DMS153 (cell line): ENCODE data around the gene R3HDML.
"Not testable (repeated sequence)": the region's sequence is repeated elsewhere in the genome, so short reads cannot be mapped to it uniquely, and the experiment has no call there.

ENCODE experiments used
- DNase-seq: peaks from one replicate; lab custom pipeline; 2025; lab: John Stamatoyannopoulos, UW

Gene R3HDML

GRCh38 chr20:44328428-44328827, 8.4 kb upstream of the R3HDML start:
- DNase-seq: no peak

DNA sequence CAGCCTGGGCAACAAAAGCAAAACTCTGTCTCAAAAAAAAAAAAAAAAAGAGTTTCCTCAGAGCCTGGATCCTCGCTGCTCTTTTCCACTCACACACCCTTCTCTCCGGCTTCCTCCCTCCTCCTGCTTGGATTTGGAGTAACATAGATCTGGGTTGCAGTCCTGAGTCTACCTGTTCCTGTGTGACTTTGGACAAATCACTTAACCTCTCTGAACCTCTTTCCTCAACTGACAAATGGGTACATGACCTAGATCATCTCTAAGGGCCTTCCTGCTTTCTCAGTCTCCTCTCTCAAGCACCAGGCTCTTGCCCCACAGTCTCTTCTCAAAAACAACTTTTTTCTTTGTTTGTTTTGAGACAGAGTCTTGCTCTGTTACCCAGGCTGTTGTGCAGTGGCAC, 5.6 kb upstream of the R3HDML start:
- DNase-seq: no peak

DNA sequence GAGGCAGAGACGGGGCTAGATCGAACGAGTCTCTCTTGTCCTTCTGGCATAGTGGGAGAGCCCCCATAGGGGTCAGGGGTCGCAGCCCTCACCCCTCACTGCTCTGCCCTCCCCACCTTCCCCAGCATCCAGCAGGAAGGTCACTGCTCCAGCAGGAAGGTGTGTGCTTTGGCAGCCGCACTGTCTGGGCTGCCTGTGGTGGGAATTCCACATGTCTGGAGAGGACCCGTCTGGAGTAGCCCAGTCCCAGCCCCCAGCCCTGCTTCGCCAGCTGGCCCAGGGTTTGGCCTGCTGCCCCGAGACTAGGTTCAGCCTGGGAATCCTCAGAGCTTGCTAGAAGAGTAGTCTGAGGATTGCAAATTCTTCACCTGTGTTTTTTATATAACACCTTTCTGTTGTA, 2.5 kb upstream of the R3HDML start:
- no peak for DNase-seq

DNA sequence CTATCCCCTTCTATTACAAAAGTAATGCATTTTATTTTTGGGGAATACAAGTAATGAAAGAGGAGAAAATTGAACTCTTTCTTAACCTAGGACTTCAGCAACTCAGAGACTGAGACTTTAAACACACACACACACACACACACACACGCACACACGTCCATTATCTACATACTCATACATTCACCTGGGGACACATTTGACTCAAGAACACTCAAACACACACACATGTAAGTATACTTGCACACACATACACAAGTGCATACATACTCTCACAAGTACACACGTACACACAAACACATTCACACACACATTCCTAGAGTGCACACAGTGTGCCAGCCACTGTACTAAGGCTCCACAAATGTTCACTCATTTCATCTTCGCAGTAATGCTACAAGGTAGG, 2.1 kb upstream of the R3HDML start:
- DNase-seq: no peak

DNA sequence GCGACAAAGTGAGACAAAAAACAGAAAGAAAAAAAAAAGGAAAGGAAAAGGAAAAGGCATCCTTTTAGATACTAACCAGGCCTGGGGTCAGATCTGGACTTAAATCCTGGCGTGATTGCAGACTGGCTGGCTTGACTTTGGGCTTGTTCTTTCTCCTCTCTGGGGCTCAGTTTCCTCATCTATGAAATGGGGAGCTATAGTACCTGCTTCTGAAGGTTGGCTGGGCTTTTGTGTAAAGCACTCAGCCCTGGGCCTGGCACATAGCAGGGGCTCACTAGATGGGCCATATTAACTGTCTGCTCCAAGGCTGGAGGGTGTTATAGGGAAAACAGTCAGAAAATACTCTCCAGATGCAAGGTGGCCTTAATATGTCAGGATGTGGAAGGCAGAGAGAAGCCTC, 1.2 kb upstream of the R3HDML start:
- no peak for DNase-seq

DNA sequence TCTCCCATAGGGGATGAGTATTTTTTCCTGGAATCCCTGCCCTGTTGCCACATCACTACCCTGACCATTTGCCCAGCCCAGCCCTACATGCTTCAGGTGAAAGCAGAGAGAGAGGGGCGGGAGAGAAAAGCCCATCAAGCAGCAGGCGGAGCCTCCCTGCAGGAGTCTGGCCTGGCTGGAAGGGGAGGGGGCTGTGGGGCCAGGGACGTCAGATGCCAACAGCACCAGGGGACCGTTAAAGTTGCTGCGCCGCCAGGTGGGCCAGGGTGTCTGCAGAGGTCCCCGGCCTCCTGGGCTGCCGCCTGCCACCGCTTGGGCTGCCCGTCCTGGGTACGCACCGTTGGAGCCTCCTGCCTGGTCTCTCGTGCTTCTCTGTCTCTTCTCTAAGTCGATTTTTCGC, 757 bp upstream of the R3HDML start:
- DNase-seq: no peak

DNA sequence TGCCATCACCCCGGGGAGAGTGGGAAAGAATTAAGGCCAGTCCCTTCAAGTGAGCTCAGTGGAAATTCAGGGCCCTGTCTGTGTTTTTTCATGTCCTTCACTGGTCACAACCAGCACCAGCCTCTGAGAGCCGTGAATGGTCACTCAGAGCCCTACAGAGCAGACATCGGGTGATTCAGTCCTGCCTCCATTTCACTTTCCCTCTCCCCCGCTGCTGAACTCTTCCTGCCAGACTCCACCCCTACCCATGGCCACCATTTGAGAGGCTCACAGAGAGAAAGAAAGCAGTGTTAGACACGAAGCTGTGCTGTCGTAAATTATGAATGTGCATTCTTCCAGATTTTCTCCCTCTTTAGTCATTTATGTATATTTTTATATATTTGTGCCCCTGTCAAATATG, 5.4 kb downstream of the R3HDML start:
- DNase-seq: no peak

DNA sequence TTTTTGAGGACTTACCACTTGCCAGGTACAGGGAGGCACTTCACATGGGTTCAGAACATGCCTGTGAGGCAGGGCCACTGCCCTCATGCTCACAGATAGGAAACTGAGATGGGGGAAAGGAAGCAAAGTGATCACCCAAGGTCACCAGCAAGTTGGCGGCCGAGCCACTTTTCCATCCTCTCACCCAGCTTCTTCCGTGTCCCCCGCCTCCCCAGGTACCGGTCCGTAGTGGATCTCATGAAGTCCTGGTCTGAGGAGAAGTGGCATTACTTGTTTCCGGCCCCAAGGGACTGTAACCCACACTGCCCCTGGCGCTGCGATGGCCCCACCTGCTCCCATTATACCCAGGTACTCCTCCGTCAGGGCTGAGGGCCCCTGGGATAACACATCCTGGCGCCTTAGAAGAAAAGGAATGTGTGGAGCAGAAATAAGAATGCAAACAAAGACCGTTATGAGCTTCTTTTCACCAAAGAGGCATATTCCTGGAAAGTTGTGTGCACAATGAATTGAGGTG, 6.4 kb downstream of the R3HDML start:
- no peak for DNase-seq

GRCh38 chr20:44344723-44345122, 7.9 kb downstream of the R3HDML start:
- DNase-seq: no peak

GRCh38 chr20:44345147-44345546, 8.3 kb downstream of the R3HDML start:
- no peak for DNase-seq

- not testable (repeated sequence) for DNase-seq
These were observed 9.1 kb downstream of the R3HDML start for GRCh38 chr20:44345941-44346340.

DNA sequence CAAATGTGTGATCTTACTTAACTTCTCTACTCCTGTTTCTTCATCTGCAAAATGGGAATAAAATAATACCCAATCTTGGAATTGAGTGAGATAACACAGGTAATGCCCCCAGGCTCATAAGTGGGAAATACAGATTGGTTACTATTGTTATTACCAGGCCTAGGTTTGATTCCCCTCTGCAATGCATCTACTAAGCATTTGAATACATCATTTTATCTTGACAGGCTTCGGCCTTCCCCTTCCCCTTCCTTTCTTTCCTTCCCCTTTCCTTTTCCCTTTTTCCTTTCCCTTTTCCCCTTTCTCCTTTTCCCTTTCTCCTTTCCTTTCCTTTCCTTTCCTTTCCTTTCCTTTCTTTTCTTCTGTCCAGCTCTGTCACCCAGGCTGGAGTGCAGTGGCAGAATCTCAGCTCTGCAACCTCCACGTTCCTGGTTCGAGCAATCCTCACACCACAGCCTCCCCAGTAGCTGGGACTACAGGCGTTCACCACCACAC, 11.4 kb downstream of the R3HDML start:
- no peak for DNase-seq

DNA sequence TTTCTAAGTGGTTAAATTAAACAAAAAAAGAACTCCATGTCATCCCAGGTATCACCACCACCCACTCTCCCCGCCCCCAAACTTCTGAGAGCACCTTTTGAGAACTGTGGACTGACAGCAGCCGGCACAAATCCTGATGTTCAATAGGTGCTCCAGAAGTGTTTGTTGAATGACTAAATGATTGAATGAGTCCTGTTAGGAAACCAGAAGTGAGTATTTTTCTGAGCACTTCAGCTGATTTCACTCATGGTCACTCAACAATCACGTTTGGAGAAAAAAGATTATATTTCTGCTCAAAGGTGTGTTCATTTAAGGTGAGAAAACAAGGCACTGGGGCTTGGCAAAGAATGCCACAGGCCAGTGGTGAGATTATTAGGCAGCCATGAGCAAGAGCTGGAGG, 12.5 kb downstream of the R3HDML start:
- no peak for DNase-seq

DNA sequence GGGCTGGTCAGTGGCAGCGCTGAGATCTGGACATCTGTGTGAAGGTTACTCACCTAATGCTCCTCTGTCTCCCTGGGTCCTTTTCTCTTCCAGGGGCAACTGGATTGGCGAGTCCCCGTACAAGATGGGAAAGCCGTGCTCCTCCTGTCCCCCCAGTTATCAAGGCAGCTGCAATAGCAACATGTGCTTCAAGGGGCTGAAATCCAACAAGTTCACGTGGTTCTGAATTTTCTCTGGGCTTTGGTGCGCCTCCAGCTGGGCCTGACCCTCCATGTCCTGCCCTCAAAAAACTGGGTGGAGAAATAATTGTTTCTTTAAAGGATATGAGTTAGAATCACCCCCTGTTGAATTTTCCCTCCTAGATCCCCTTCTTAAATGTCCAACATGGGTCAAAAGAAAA, 13.7 kb downstream of the R3HDML start:
- DNase-seq: no peak

GRCh38 chr20:44354979-44355497, 18.2 kb downstream of the R3HDML start:
- no peak for DNase-seq

- no peak for DNase-seq
These were observed 18.9 kb downstream of the R3HDML start, which contains the start of gene HNF4A for GRCh38 chr20:44355498-44356352. Gene HNF4A (plus strand): TSS chr20:44355699. CDS start chr20:44355805, 106 bp downstream.

- no peak for DNase-seq
These were observed 19.5 kb downstream of the R3HDML start for GRCh38 chr20:44356353-44356723.

- no peak for DNase-seq
These were observed 20.2 kb downstream of the R3HDML start for GRCh38 chr20:44357020-44357419.

DNA sequence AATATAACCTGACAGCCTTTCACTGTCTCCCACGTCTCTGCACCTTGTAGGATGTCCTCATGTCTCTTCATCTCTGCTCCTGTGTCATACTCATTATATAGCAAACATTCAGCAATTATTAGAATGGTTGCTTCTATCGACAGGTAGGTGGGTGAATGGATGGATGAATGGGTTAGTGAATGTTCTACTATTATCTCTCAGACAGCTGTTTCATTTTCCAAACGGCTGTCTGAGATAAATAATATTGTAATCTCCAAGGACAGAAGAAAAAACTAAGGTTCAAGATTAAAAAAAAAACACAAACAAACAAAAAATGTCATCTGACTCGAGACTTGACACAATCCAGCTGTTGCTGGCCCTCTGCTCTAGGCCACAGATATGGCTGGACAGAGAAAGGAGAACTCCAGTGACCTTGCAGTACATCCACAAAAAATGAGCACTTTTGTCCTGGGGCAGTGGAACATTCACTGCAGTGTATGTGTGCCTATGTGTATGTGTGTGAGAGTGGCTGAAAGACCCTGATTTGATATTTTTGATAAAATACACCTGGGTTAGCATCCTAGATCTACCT, 20.8 kb downstream of the R3HDML start:
- no peak for DNase-seq

- DNase-seq: no peak
These were observed 21.9 kb downstream of the R3HDML start for GRCh38 chr20:44358776-44359175.

DNA sequence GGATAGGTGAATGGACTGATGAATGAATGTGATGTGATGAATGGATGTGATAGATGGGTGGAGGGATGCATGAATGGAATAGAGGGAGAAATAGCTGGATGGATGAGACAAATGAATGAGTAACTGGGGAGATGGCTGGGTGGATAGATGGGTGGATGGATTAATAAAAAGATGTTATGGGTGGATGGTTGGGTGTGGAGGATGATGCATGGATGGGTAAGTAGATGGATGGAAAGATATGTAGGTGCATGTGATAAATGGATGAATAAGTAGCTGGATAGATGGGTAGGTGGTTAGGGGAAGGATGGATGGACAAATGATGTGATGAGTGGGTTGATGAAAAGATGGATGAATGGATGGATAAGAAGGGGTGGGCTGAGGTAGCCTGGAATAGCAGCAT, 23.4 kb downstream of the R3HDML start:
- no peak for DNase-seq

DNA sequence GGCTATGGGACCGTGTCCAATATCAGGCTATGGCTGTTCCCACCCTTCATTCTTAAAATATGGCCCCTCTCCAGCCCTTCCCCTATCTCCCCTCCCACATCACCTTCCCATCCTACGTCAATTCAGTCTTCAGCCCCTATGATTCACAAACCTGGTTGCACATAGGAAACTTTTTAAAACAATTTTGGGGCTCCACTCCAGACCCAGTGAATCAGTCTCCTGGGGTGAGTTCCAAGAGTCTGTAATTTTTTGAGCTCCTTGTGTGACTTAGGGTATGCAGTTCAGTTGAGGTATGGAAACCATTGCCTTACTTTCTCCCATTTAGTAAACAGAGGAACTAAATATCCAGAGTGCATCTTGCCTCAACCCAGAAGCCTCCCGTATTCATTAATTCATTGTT, 24.2 kb downstream of the R3HDML start:
- no peak for DNase-seq

DNA sequence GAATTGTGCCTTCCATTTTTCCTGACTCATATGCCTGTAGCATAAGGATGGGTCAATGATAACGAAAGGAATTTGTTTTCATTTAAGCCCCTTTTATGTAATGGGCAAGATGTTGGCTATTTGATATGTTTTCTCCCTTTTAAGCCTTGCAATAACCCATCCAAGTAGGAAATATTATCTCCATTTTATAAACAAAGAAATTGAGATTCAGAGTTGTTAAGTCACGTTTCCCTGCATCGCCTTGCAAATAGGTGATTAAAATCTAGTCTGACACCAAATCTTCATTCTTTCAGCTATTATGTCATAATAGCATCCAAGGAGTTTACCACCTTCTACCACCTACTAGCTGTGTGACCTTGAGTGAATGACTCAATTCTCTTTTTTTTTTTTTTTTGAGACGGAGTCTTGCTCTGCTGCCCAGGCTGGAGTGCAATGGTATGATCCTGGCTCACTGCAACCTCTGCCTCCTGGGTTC, 25.7 kb downstream of the R3HDML start:
- DNase-seq: no peak
